Measurements from ENCODE around the gene NPFF. TPM values are rescaled to one million over a fixed set of nuclear protein-coding genes. Genes with fewer than 3 reads are reported as not detected.

Gene NPFF
- not detected in 2 replicates for total RNA-seq

GRCh38 chr12:53506881-53507602 lies at the start of gene NPFF:
TSS of gene NPFF (minus strand) at chr12:53507484. CDS start at chr12:53507474, 10 bp downstream.

GRCh38 chr12:53500776-53501614 lies 6.3 kb downstream of the NPFF start, which contains the start of gene TARBP2:
TSS of gene TARBP2 (plus strand) at chr12:53501283. CDS start at chr12:53501409, 126 bp downstream.

GRCh38 chr12:53499266-53500141 lies 7.8 kb downstream of the NPFF start, which contains the start of gene MAP3K12:
TSS of gene MAP3K12 (minus strand) at chr12:53499458. CDS start at chr12:53487391, 12,067 bp downstream.

Other genes starting within 250 kb of the NPFF start
- gene ESPL1, start 239.2 kb downstream of the NPFF start, total RNA-seq: 4.9 and 18.1 TPM in 2 replicates
- 460 and 474 TPM in 2 replicates for gene PFDN5, start 211.9 kb downstream of the NPFF start, total RNA-seq
- 35.9 and 40.3 TPM in 2 replicates for gene MYG1, start 207.8 kb downstream of the NPFF start, total RNA-seq
- 34.8 and 47.7 TPM in 2 replicates for gene AAAS, start 185.9 kb downstream of the NPFF start, total RNA-seq
- gene SP7, start 171.1 kb downstream of the NPFF start, total RNA-seq: not detected in 2 replicates
- 16.9 and 28.0 TPM in 2 replicates for gene SP1, start 127.3 kb downstream of the NPFF start, total RNA-seq
- gene AMHR2, start 83.6 kb downstream of the NPFF start, total RNA-seq: not detected in 2 replicates
- 20.4 and 20.8 TPM in 2 replicates for gene PRR13, start 65.8 kb downstream of the NPFF start, total RNA-seq
- gene PCBP2, start 55.4 kb downstream of the NPFF start, total RNA-seq: 264 and 269 TPM in 2 replicates
- gene MAP3K12, start 8.0 kb downstream of the NPFF start, total RNA-seq: 16.4 and 16.6 TPM in 2 replicates
- 53.3 and 57.5 TPM in 2 replicates for gene TARBP2, start 6.2 kb downstream of the NPFF start, total RNA-seq
- gene ATF7, start 118.9 kb upstream of the NPFF start, total RNA-seq: 8.8 and 10.4 TPM in 2 replicates
- 131 and 139 TPM in 2 replicates for gene ATP5MC2, start 168.6 kb upstream of the NPFF start, total RNA-seq
- gene CALCOCO1, start 220.0 kb upstream of the NPFF start, total RNA-seq: 44.2 and 80.2 TPM in 2 replicates
- not detected in 2 replicates for gene CISTR, start 244.5 kb upstream of the NPFF start, total RNA-seq